Measurements from ENCODE around the gene LLGL2. TPM values are rescaled to one million over a fixed set of nuclear protein-coding genes. Genes with fewer than 3 reads are reported as not detected.
"Not testable (repeated sequence)": the region's sequence is repeated elsewhere in the genome, so short reads cannot be mapped to it uniquely, and the experiment has no call there.

LLGL2 gene
- total RNA-seq, 2 donors from 2014 or later: 401 to 497 TPM

GRCh38 chr17:75518983-75519537 is 6.4 kb upstream of the LLGL2 start:
- H3K4me3 ChIP-seq: no peak overlapping the region
- H3K36me3 ChIP-seq: no peaks in the 10 kb centered on the region
- intact Hi-C loops (cut with DNase I): no loop called here
- H3K27ac ChIP-seq: no peak overlapping the region
- no peak overlapping the region for H3K9ac ChIP-seq (ENCODE audit: low read depth in 2 of 2, low read length in 2 of 2)
- no peaks in the 10 kb centered on the region for H3K27me3 ChIP-seq
- H3K9me3 ChIP-seq: no peaks in the 10 kb centered on the region
- peaks cover 11% of the 10 kb centered on the region for H3K4me1 ChIP-seq
- no peak for DNase-seq
- no peak for TF ChIP-seq CTCF (IDR thresholded peaks at IDR 0.05)

- not testable (repeated sequence) for H3K27me3 ChIP-seq; H3K9ac ChIP-seq (ENCODE audit: low read depth in 2 of 2, low read length in 2 of 2); DNase-seq; H3K4me3 ChIP-seq; H3K36me3 ChIP-seq; H3K9me3 ChIP-seq; H3K27ac ChIP-seq
- intact Hi-C loops (cut with DNase I): loop anchor here (10.0 kb wide), 1 partner anchor 64 kb away; the partner anchor contains the start of gene MYO15B
- peaks cover 17% of the 10 kb centered on the region for H3K4me1 ChIP-seq
Observed at GRCh38 chr17:75520413-75520812, 5.1 kb upstream of the LLGL2 start.

- H3K9ac ChIP-seq (ENCODE audit: low read depth in 2 of 2, low read length in 2 of 2): no peak overlapping the region
- no peaks in the 10 kb centered on the region for H3K27me3 ChIP-seq
- TF ChIP-seq CTCF (IDR thresholded peaks at IDR 0.05): no peak
- H3K9me3 ChIP-seq: no peaks in the 10 kb centered on the region
- H3K27ac ChIP-seq: no peak overlapping the region
- H3K4me1 ChIP-seq: peaks cover 18% of the 10 kb centered on the region
- no peaks in the 10 kb centered on the region for H3K36me3 ChIP-seq
- H3K4me3 ChIP-seq: no peak overlapping the region
- DNase-seq: no peak
- intact Hi-C loops (cut with DNase I): loop anchor here (10.0 kb wide), 1 partner anchor 64 kb away; the partner anchor contains the start of gene MYO15B
Observed at GRCh38 chr17:75521290-75521689, 4.2 kb upstream of the LLGL2 start.

GRCh38 chr17:75521951-75522727 is 3.4 kb upstream of the LLGL2 start:
- no peak overlapping the region for H3K9ac ChIP-seq (ENCODE audit: low read depth in 2 of 2, low read length in 2 of 2)
- intact Hi-C loops (cut with DNase I): loop anchor here (10.0 kb wide), 1 partner anchor 63 kb away; the partner anchor contains the start of gene MYO15B
- H3K4me1 ChIP-seq: peaks cover 20% of the 10 kb centered on the region
- H3K27me3 ChIP-seq: no peaks in the 10 kb centered on the region
- no peak overlapping the region for H3K27ac ChIP-seq
- no peaks in the 10 kb centered on the region for H3K9me3 ChIP-seq
- no peak for TF ChIP-seq CTCF (IDR thresholded peaks at IDR 0.05)
- DNase-seq: no peak
- H3K4me3 ChIP-seq: no peak overlapping the region
- no peaks in the 10 kb centered on the region for H3K36me3 ChIP-seq

GRCh38 chr17:75523647-75524046 is 1.9 kb upstream of the LLGL2 start:
- H3K9ac ChIP-seq (ENCODE audit: low read depth in 2 of 2, low read length in 2 of 2): no peak overlapping the region
- no peaks in the 10 kb centered on the region for H3K27me3 ChIP-seq
- no peaks in the 10 kb centered on the region for H3K9me3 ChIP-seq
- no peaks in the 10 kb centered on the region for H3K36me3 ChIP-seq
- peaks cover 10% of the 10 kb centered on the region for H3K4me1 ChIP-seq
- DNase-seq: no peak
- no peak overlapping the region for H3K4me3 ChIP-seq
- no peak for TF ChIP-seq CTCF (IDR thresholded peaks at IDR 0.05)
- intact Hi-C loops (cut with DNase I): loop anchor here (10.0 kb wide), 1 partner anchor 61 kb away; the partner anchor contains the start of gene MYO15B
- H3K27ac ChIP-seq: no peak overlapping the region
